HG02759 (cell line): ENCODE results near the gene UCK1.

ENCODE experiments used
- ATAC-seq: cut with Tn5 transposase; IDR thresholded peaks from one replicate; pipeline ENCODE4 v1.9.1; 2021; ENCODE audit warnings: mild to moderate bottlenecking, moderate library complexity; ENCODE audit not compliant: unreplicated experiment

Gene UCK1

GRCh38 chr9:131530920-131531832 lies at the start of gene UCK1:
TSS of gene UCK1 (minus strand) at chr9:131531263. CDS start at chr9:131531174, 89 bp downstream.
- peak; percentile 92 for ATAC-seq

- ATAC-seq = no peak
Observed at GRCh38 chr9:131580358-131580757, 49.3 kb upstream of the UCK1 start.

GRCh38 chr9:131579789-131580211 lies 48.7 kb upstream of the UCK1 start:
- ATAC-seq = no peak

GRCh38 chr9:131578731-131579504 lies 47.9 kb upstream of the UCK1 start:
- peak; percentile 56 for ATAC-seq

- no peak for ATAC-seq
Observed at GRCh38 chr9:131578021-131578420, 47.0 kb upstream of the UCK1 start.

GRCh38 chr9:131577005-131578000 lies 46.2 kb upstream of the UCK1 start:
- ATAC-seq = no peak

- ATAC-seq = no peak
Observed at GRCh38 chr9:131575946-131576853, 45.1 kb upstream of the UCK1 start.

GRCh38 chr9:131574730-131575640 lies 43.9 kb upstream of the UCK1 start:
- no peak for ATAC-seq

GRCh38 chr9:131567910-131568309 lies 36.8 kb upstream of the UCK1 start:
- ATAC-seq = no peak

- ATAC-seq = no peak
Observed at GRCh38 chr9:131566158-131566557, 35.1 kb upstream of the UCK1 start.

GRCh38 chr9:131565369-131565768 lies 34.3 kb upstream of the UCK1 start:
- ATAC-seq = no peak

- no peak for ATAC-seq
Observed at GRCh38 chr9:131562032-131562959, 31.2 kb upstream of the UCK1 start.

GRCh38 chr9:131559421-131560000 lies 28.4 kb upstream of the UCK1 start:
- no peak for ATAC-seq

GRCh38 chr9:131557855-131558548 lies 26.9 kb upstream of the UCK1 start:
- no peak for ATAC-seq

- ATAC-seq = no peak
Observed at GRCh38 chr9:131555841-131556673, 25.0 kb upstream of the UCK1 start.
